ENCODE measurements around the gene PLEKHN1.
A peak's percentile ranks its signal among the peaks of the same experiment; 100 is the strongest.

PLEKHN1 gene

DNA sequence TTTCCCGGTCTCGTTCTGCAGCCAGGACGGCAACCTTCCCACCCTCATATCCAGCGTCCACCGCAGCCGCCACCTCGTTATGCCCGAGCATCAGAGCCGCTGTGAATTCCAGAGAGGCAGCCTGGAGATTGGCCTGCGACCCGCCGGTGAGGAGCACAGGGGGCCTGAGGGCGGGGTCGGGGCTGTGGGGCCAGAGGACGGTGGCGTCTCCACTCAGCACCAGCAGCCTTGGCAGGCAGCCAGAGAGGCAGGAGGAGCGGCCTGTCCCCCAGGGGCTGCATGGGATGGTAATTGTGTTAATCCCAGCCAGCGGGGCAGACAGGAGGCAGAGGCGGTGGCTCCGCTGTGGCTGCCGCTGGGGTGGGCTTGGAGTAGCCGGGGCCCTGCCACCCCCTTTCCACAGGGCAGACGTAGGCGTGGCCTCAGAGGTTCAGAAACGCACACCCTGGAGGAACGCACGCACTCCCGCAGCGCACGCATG, 30.5 kb upstream of the PLEKHN1 start:
- no peak overlapping the region for H4K12ac ChIP-seq (ENCODE audit: low read depth, low read length)
- no peak overlapping the region for H3K4ac ChIP-seq (ENCODE audit: low read depth, low read length)
- H3K79me1 ChIP-seq (ENCODE audit: low read length) = peaks cover 11% of the 10 kb centered on the region
- H2AFZ ChIP-seq (ENCODE audit: insufficient read depth, low read length, poor library complexity) = no peak overlapping the region
- no peak overlapping the region for H3K14ac ChIP-seq (ENCODE audit: low read length)
- no peak overlapping the region for H3K27ac ChIP-seq (ENCODE audit: low read depth, low read length)
- peaks cover 22 to 29% of the 10 kb centered on the region in 2 experiments for H3K4me1 ChIP-seq (ENCODE audit: control insufficient read depth in 1 of 2, insufficient read depth in 2 of 2, low read length in 2 of 2)
- H3K36me3 ChIP-seq (ENCODE audit: control insufficient read depth in 1 of 2, insufficient read depth in 2 of 2, low read length in 2 of 2) = peaks cover under 1 to 3% of the 10 kb centered on the region in 2 experiments
- peaks cover 4% of the 10 kb centered on the region for H3K79me2 ChIP-seq (ENCODE audit: control insufficient read depth, insufficient read depth, low read length, poor library complexity)
- no peak overlapping the region for H3K23ac ChIP-seq (ENCODE audit: low read length)
- H3K18ac ChIP-seq (ENCODE audit: low read length) = no peak overlapping the region
- H3K4me3 ChIP-seq (ENCODE audit: low read depth, low read length) = no peak overlapping the region
- no CpG with 5 or more reads among the region's 30 CpGs for WGBS (ENCODE audit: extremely low coverage, insufficient coverage, insufficient read length)
- no peak overlapping the region for H4K8ac ChIP-seq (ENCODE audit: low read depth, low read length)
- no peak overlapping the region for H2BK120ac ChIP-seq (ENCODE audit: insufficient read depth, low read length, poor library complexity)
- H3K9me3 ChIP-seq (ENCODE audit: insufficient read depth, low read depth, low read length) = peaks cover 5% of the 10 kb centered on the region
- DNase-seq = no peak
- H2BK5ac ChIP-seq (ENCODE audit: low read depth, low read length, poor library complexity) = no peak overlapping the region
- H4K91ac ChIP-seq (ENCODE audit: low read depth, low read length) = no peak overlapping the region
- no peak overlapping the region for H2AK5ac ChIP-seq (ENCODE audit: low read length)
- H3K4me2 ChIP-seq (ENCODE audit: low read length) = no peak overlapping the region
- peaks cover 11% of the 10 kb centered on the region for H3K27me3 ChIP-seq (ENCODE audit: insufficient read depth, low read length)
- H2BK12ac ChIP-seq (ENCODE audit: low read length) = no peak overlapping the region
- no peak overlapping the region for H3K9ac ChIP-seq (ENCODE audit: low read length)

DNA sequence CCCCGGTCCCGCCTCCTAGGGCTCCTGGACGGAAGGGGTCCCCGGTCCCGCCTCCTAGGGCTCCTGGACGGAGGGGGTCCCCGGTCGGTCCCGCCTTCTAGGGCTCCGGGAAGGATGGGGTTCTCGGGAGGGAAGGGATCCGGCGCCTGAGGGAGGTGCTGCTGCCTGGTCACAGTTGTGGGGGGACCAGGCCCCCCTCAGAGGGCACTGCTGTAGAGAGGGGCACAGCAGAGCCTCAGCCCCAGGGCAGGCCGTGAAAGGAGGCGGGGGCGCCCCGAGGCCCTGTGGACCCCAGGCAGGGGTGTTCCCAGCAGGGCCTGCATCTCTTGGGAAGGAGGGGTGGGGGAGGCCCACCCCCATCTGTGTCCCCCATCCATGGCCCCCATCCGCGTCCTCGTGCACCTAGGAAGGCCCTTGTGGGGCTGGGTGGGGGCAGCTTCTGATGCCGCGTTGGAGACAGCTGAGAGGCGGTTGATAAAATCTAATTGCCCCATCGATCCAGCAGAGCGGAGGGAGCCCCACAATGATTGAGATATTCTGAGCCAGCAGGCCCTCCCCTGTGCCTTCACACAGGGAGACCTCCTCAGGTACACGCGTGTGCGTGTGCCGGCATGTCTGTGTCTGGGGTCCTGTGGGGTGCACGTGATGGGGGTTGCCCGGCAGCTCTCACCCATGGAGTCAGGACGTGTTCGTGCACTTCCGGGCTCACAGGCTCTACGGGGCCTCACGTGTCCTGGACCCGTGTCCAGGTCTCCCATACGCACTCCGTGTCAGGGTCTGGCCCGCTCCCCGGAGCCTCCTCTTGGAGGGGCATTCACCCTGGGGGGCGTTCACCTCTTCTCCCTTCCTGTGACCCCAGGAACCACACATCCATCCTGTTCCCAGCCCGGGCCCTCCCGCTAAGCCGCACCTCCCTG, 29.7 kb upstream of the PLEKHN1 start:
- no CpG with 5 or more reads among the region's 45 CpGs for WGBS (ENCODE audit: extremely low coverage, insufficient coverage, insufficient read length)

DNA sequence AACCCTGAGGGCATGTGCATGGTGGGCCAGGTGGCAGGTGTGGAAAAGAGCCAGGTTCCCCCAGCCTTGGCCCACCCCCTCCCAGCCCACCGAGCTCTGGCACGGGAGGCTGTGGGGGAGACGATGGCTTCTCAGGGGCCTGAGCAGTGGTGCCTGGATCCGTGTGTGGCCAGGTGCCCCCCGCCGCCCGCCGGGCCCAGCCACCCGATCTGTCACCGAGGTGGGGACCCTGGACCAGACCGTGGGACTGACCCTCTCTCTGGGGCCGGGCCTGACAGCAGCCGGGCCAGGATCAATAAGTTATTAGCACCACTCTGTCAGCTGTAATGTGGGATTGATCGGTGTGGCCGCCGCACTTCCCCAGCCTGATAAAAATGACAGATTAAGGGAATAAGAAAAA, 28.8 kb upstream of the PLEKHN1 start:
- H2AFZ ChIP-seq (ENCODE audit: insufficient read depth, low read length, poor library complexity) = no peak overlapping the region
- no peak overlapping the region for H2BK12ac ChIP-seq (ENCODE audit: low read length)
- H3K27ac ChIP-seq (ENCODE audit: low read depth, low read length) = no peak overlapping the region
- no peak overlapping the region for H3K4me2 ChIP-seq (ENCODE audit: low read length)
- H2BK120ac ChIP-seq (ENCODE audit: insufficient read depth, low read length, poor library complexity) = no peak overlapping the region
- H3K4me1 ChIP-seq (ENCODE audit: control insufficient read depth in 1 of 2, insufficient read depth in 2 of 2, low read length in 2 of 2) = peaks cover 34 to 40% of the 10 kb centered on the region in 2 experiments
- peaks cover 4% of the 10 kb centered on the region for H3K79me2 ChIP-seq (ENCODE audit: control insufficient read depth, insufficient read depth, low read length, poor library complexity)
- H2BK5ac ChIP-seq (ENCODE audit: low read depth, low read length, poor library complexity) = no peak overlapping the region
- H3K9ac ChIP-seq (ENCODE audit: low read length) = no peak overlapping the region
- H3K4ac ChIP-seq (ENCODE audit: low read depth, low read length) = no peak overlapping the region
- H4K12ac ChIP-seq (ENCODE audit: low read depth, low read length) = no peak overlapping the region
- no peak overlapping the region for H3K4me3 ChIP-seq (ENCODE audit: low read depth, low read length)
- DNase-seq = no peak
- peaks cover 0 to 3% of the 10 kb centered on the region in 2 experiments for H3K36me3 ChIP-seq (ENCODE audit: control insufficient read depth in 1 of 2, insufficient read depth in 2 of 2, low read length in 2 of 2)
- no peak overlapping the region for H2AK5ac ChIP-seq (ENCODE audit: low read length)
- H3K79me1 ChIP-seq (ENCODE audit: low read length) = peaks cover 23% of the 10 kb centered on the region
- H3K23ac ChIP-seq (ENCODE audit: low read length) = no peak overlapping the region
- H3K14ac ChIP-seq (ENCODE audit: low read length) = no peak overlapping the region
- WGBS (ENCODE audit: extremely low coverage, insufficient coverage, insufficient read length) = no CpG with 5 or more reads among the region's 16 CpGs
- peaks cover 5% of the 10 kb centered on the region for H3K9me3 ChIP-seq (ENCODE audit: insufficient read depth, low read depth, low read length)
- H4K8ac ChIP-seq (ENCODE audit: low read depth, low read length) = no peak overlapping the region
- H4K91ac ChIP-seq (ENCODE audit: low read depth, low read length) = no peak overlapping the region
- peaks cover 11% of the 10 kb centered on the region for H3K27me3 ChIP-seq (ENCODE audit: insufficient read depth, low read length)
- H3K18ac ChIP-seq (ENCODE audit: low read length) = no peak overlapping the region

More for the DNA sequence above, 29.7 kb upstream of the PLEKHN1 start:
- Histone ChIP-seq H4K12ac (ENCODE audit: low read depth, low read length) (no peak overlapping the region), H3K27ac (ENCODE audit: low read depth, low read length) (no peak overlapping the region), H3K4me2 (ENCODE audit: low read length) (no peak overlapping the region), H2BK5ac (ENCODE audit: low read depth, low read length, poor library complexity) (no peak overlapping the region), H4K8ac (ENCODE audit: low read depth, low read length) (no peak overlapping the region), H3K4me1 (ENCODE audit: control insufficient read depth in 1 of 2, insufficient read depth in 2 of 2, low read length in 2 of 2) (peaks cover 29 to 35% of the 10 kb centered on the region in 2 experiments), H3K79me1 (ENCODE audit: low read length) (peaks cover 17% of the 10 kb centered on the region), H2AK5ac (ENCODE audit: low read length) (no peak overlapping the region), H3K79me2 (ENCODE audit: control insufficient read depth, insufficient read depth, low read length, poor library complexity) (peaks cover 4% of the 10 kb centered on the region), H4K91ac (ENCODE audit: low read depth, low read length) (no peak overlapping the region), H3K4ac (ENCODE audit: low read depth, low read length) (no peak overlapping the region), H3K9ac (ENCODE audit: low read length) (no peak overlapping the region), H2BK120ac (ENCODE audit: insufficient read depth, low read length, poor library complexity) (no peak overlapping the region), H3K27me3 (ENCODE audit: insufficient read depth, low read length) (peaks cover 11% of the 10 kb centered on the region), H3K18ac (ENCODE audit: low read length) (no peak overlapping the region), H3K14ac (ENCODE audit: low read length) (no peak overlapping the region), H3K36me3 (ENCODE audit: control insufficient read depth in 1 of 2, insufficient read depth in 2 of 2, low read length in 2 of 2) (peaks cover 0 to 3% of the 10 kb centered on the region in 2 experiments), H3K4me3 (ENCODE audit: low read depth, low read length) (no peak overlapping the region), H3K9me3 (ENCODE audit: insufficient read depth, low read depth, low read length) (peaks cover 5% of the 10 kb centered on the region), H2BK12ac (ENCODE audit: low read length) (no peak overlapping the region), H3K23ac (ENCODE audit: low read length) (no peak overlapping the region), H2AFZ (ENCODE audit: insufficient read depth, low read length, poor library complexity) (no peak overlapping the region)
- DNase-seq = no peak

DNA sequence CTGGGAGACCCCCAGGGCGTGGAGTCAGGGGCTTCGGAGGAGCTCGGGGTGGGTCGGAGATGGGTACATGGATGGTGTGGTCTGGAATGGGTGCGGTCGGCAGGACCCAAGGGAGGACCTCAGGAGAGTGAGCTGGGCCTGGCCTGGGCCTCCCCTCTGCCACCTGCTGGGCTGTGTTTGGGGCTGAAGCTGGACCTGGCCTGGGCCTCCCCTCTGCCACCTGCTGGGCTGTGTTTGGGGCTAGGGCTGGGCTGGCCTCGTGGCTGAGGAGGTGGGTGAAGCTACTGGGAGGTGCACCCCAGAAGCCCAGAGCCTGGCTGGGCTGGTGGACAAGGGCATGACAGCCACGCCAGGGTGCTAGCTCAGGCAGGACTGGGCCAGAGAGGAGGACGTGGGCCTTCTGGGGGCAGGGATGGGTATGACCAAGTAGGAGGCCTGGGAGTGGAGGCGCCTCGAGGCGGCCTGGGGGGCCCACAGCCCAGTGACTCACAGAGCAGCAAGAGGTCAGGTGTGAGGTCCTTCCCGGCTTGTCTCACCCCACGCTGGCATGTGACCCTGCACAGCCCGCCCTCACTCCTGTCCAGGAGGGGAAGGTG, 28.1 kb upstream of the PLEKHN1 start:
- Histone ChIP-seq H3K9me3 (ENCODE audit: insufficient read depth, low read depth, low read length) (peaks cover 5% of the 10 kb centered on the region), H2AFZ (ENCODE audit: insufficient read depth, low read length, poor library complexity) (no peak overlapping the region), H3K27ac (ENCODE audit: low read depth, low read length) (no peak overlapping the region), H3K79me1 (ENCODE audit: low read length) (peaks cover 26% of the 10 kb centered on the region), H3K23ac (ENCODE audit: low read length) (no peak overlapping the region), H4K8ac (ENCODE audit: low read depth, low read length) (no peak overlapping the region), H2BK5ac (ENCODE audit: low read depth, low read length, poor library complexity) (no peak overlapping the region), H3K18ac (ENCODE audit: low read length) (no peak overlapping the region), H3K4ac (ENCODE audit: low read depth, low read length) (no peak overlapping the region), H4K91ac (ENCODE audit: low read depth, low read length) (no peak overlapping the region), H3K36me3 (ENCODE audit: control insufficient read depth in 1 of 2, insufficient read depth in 2 of 2, low read length in 2 of 2) (peaks cover 0 to 3% of the 10 kb centered on the region in 2 experiments), H3K4me1 (ENCODE audit: control insufficient read depth in 1 of 2, insufficient read depth in 2 of 2, low read length in 2 of 2) (peaks cover 41 to 46% of the 10 kb centered on the region in 2 experiments), H3K79me2 (ENCODE audit: control insufficient read depth, insufficient read depth, low read length, poor library complexity) (peaks cover 4% of the 10 kb centered on the region), H2BK120ac (ENCODE audit: insufficient read depth, low read length, poor library complexity) (no peak overlapping the region), H3K27me3 (ENCODE audit: insufficient read depth, low read length) (peaks cover 11% of the 10 kb centered on the region), H3K4me3 (ENCODE audit: low read depth, low read length) (no peak overlapping the region), H2AK5ac (ENCODE audit: low read length) (peak overlapping the region; percentile 7), H3K9ac (ENCODE audit: low read length) (no peak overlapping the region), H3K14ac (ENCODE audit: low read length) (no peak overlapping the region), H4K12ac (ENCODE audit: low read depth, low read length) (no peak overlapping the region), H2BK12ac (ENCODE audit: low read length) (no peak overlapping the region), H3K4me2 (ENCODE audit: low read length) (no peak overlapping the region)
- DNase-seq = peak in 1 of 2 donors; percentile 30
- WGBS (ENCODE audit: extremely low coverage, insufficient coverage, insufficient read length) = no CpG with 5 or more reads among the region's 15 CpGs

Data from trophoblast cell (in vitro differentiated cells and primary cell).